ENCODE data around the gene GTPBP4. TPM values are rescaled to one million over a fixed set of nuclear protein-coding genes. Genes with fewer than 3 reads are reported as not detected.

The GTPBP4 gene
- total and polyA plus RNA-seq, 2 of the 13 experiments (the other 11 are each of a cell fraction or from before 2014, with no cell fraction given), result 24.1 to 85.5 TPM

DNA sequence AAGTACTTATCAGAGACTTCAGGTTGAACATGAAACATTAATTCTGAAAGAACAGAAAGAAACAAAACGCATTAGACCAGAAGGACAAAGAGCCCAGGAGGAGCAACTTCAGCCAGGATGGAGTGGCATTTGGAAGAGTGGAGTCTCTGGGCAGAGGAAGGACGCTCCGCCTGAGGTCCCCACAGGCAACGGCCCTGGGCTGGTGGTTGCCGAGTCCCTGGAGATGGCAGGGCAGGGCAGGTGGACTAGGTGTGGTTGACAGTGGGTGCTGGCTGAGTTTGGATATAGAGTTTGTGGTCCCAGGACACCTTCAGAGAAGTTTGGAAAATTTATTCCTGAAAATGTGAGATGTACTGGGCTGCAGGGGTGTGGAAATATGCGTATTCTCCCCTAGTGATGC is 29.4 kb upstream of the GTPBP4 start (continued):
- TF ChIP-seq, protein P1, sequence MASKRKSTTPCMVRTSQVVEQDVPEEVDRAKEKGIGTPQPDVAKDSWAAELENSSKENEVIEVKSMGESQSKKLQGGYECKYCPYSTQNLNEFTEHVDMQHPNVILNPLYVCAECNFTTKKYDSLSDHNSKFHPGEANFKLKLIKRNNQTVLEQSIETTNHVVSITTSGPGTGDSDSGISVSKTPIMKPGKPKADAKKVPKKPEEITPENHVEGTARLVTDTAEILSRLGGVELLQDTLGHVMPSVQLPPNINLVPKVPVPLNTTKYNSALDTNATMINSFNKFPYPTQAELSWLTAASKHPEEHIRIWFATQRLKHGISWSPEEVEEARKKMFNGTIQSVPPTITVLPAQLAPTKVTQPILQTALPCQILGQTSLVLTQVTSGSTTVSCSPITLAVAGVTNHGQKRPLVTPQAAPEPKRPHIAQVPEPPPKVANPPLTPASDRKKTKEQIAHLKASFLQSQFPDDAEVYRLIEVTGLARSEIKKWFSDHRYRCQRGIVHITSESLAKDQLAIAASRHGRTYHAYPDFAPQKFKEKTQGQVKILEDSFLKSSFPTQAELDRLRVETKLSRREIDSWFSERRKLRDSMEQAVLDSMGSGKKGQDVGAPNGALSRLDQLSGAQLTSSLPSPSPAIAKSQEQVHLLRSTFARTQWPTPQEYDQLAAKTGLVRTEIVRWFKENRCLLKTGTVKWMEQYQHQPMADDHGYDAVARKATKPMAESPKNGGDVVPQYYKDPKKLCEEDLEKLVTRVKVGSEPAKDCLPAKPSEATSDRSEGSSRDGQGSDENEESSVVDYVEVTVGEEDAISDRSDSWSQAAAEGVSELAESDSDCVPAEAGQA (IDR thresholded peaks at IDR 0.05; ENCODE audit: low read depth), result no peak
- TF ChIP-seq, protein P1 (CRISPR knock-in tag; IDR thresholded peaks at IDR 0.05; ENCODE audit: borderline replicate concordance), result no peak
- TF ChIP-seq NONO (IDR thresholded peaks at IDR 0.05) (no peak), NONO (CRISPR knock-in tag; conservative IDR thresholded peaks at IDR 0.05) (no peak), RFX1 (IDR thresholded peaks at IDR 0.05) (no peak), TOE1 (CRISPR knock-in tag; IDR thresholded peaks at IDR 0.05) (no peak), SUZ12 (IDR thresholded peaks at IDR 0.05; ENCODE audit: low read depth, low read length) (no peak), ZSCAN29 (CRISPR knock-in tag; conservative IDR thresholded peaks at IDR 0.05) (no peak), ZNF782 (CRISPR knock-in tag; IDR thresholded peaks at IDR 0.05; ENCODE audit: borderline replicate concordance) (no peak), SAP130 (CRISPR knock-in tag; IDR thresholded peaks at IDR 0.05; ENCODE audit: low read depth) (no peak), NFATC3 (CRISPR knock-in tag; IDR thresholded peaks at IDR 0.05) (no peak), ZFP37 (CRISPR knock-in tag; IDR thresholded peaks at IDR 0.05; ENCODE audit: borderline replicate concordance) (no peak), ZNF772 (CRISPR knock-in tag; IDR thresholded peaks at IDR 0.05) (no peak)
- TF ChIP-seq, protein P2, sequence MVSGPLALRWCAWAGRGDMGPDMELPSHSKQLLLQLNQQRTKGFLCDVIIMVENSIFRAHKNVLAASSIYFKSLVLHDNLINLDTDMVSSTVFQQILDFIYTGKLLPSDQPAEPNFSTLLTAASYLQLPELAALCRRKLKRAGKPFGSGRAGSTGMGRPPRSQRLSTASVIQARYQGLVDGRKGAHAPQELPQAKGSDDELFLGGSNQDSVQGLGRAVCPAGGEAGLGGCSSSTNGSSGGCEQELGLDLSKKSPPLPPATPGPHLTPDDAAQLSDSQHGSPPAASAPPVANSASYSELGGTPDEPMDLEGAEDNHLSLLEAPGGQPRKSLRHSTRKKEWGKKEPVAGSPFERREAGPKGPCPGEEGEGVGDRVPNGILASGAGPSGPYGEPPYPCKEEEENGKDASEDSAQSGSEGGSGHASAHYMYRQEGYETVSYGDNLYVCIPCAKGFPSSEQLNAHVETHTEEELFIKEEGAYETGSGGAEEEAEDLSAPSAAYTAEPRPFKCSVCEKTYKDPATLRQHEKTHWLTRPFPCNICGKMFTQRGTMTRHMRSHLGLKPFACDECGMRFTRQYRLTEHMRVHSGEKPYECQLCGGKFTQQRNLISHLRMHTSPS (CRISPR knock-in tag; IDR thresholded peaks at IDR 0.05; ENCODE audit: low read depth), result no peak

Data from HepG2 (cell line).